Measurements from ENCODE around the gene PHKA1. TPM values are rescaled to one million over a fixed set of nuclear protein-coding genes. Genes with fewer than 3 reads are reported as not detected.
"Not testable (repeated sequence)": the region's sequence is repeated elsewhere in the genome, so short reads cannot be mapped to it uniquely, and the experiment has no call there.

Gene PHKA1
- total RNA-seq, 5 donors from 2014 or later (not counting 1 experiment from before 2014, with no cell fraction given) = 0.30 to 0.67 (median 0.44) TPM

DNA sequence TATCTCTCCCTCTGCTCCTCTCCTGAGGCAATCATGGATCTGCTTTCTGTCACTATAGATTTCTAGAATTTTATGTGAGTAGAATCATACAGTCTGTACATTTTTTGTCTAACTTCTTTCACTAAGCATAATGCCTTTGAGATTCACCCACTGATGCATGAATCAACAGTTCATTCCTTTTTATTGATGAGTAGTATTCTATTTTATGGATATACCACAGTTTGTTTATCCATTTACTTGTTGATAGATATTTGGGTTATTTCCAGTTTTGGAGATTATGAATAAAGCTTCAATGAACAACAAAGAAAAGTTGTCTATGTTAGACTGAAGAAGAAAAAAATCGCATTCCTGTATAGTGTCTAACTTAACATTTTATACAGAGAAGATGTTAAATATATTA is 30.5 kb downstream of the PHKA1 start:
- ATAC-seq (replicated peaks in 1 of 4) (no peak), DNase-seq (no peak)
- no peak overlapping the region for H3K27ac Mint-ChIP-seq
- POLR2A ChIA-PET = no interaction called here
- no peaks in the 10 kb centered on the region for H3K4me1 Mint-ChIP-seq
- H3K36me3 Mint-ChIP-seq = no peaks in the 10 kb centered on the region
- Histone ChIP-seq H3K36me3 (ENCODE audit: control insufficient read depth in 2 of 2, extremely low read depth in 1 of 2, insufficient read depth in 1 of 2, low read length in 1 of 2) (no peaks in the 10 kb centered on the region), H3K27ac (ENCODE audit: low read length) (no peak overlapping the region), H3K27me3 (replicated peaks in 1 of 2; ENCODE audit: control insufficient read depth in 2 of 2, extremely low read depth in 1 of 2, insufficient read depth in 2 of 2, low read length in 1 of 2) (no peaks in the 10 kb centered on the region), H3K9me3 (no peaks in the 10 kb centered on the region), H3K4me1 (ENCODE audit: control insufficient read depth in 1 of 2, extremely low read depth in 1 of 2, insufficient read depth in 2 of 2, low read length in 2 of 2) (no peaks in the 10 kb centered on the region), H3K4me3 (ENCODE audit: control insufficient read depth in 1 of 2, extremely low read depth in 1 of 2, low read length in 1 of 2) (no peak overlapping the region)
- H3K4me3 Mint-ChIP-seq = no peak overlapping the region
- H3K9me3 Mint-ChIP-seq = no peaks in the 10 kb centered on the region
- H3K27me3 Mint-ChIP-seq = peaks cover 0 to 5% of the 10 kb centered on the region in 2 donors
- CTCF ChIA-PET = no interaction called here
- no CpG with 5 or more reads among the region's 1 CpG for WGBS (ENCODE audit: insufficient coverage)

DNA sequence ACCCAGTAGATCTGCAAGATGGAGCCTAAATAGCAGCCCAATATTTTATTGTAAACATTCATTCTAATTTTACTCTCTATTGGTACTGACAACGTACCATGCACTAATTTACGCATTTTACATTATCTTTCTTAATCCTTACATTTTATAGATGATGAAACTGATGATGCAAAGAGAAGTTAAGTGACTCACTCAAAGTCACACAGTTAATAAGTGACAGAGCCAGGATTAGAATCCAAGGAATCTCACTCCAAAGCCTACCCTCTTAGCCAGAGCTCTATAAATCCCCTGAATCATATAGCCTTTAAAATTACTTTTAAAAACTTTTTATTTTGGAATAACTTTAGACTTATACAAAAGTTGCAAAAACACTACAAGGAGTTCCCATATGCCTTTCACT is 37.6 kb downstream of the PHKA1 start:
- ChIA-PET CTCF (no interaction called here), POLR2A (no interaction called here)
- DNase-seq (no peak), ATAC-seq (replicated peaks in 1 of 4) (no peak)
- Histone ChIP-seq H3K27ac (ENCODE audit: low read length) (no peak overlapping the region), H3K4me1 (ENCODE audit: control insufficient read depth in 1 of 2, extremely low read depth in 1 of 2, insufficient read depth in 2 of 2, low read length in 2 of 2) (no peaks in the 10 kb centered on the region), H3K27me3 (replicated peaks in 1 of 2; ENCODE audit: control insufficient read depth in 2 of 2, extremely low read depth in 1 of 2, insufficient read depth in 2 of 2, low read length in 1 of 2) (no peaks in the 10 kb centered on the region), H3K9me3 (no peaks in the 10 kb centered on the region), H3K4me3 (ENCODE audit: control insufficient read depth in 1 of 2, extremely low read depth in 1 of 2, low read length in 1 of 2) (no peak overlapping the region), H3K36me3 (ENCODE audit: control insufficient read depth in 2 of 2, extremely low read depth in 1 of 2, insufficient read depth in 1 of 2, low read length in 1 of 2) (no peaks in the 10 kb centered on the region)
- Mint-ChIP-seq H3K4me1 (no peaks in the 10 kb centered on the region), H3K27ac (no peak overlapping the region), H3K4me3 (no peak overlapping the region), H3K36me3 (no peaks in the 10 kb centered on the region), H3K9me3 (no peaks in the 10 kb centered on the region), H3K27me3 (no peaks in the 10 kb centered on the region)
- WGBS (ENCODE audit: insufficient coverage) = no CpG with 5 or more reads among the region's 2 CpGs

DNA sequence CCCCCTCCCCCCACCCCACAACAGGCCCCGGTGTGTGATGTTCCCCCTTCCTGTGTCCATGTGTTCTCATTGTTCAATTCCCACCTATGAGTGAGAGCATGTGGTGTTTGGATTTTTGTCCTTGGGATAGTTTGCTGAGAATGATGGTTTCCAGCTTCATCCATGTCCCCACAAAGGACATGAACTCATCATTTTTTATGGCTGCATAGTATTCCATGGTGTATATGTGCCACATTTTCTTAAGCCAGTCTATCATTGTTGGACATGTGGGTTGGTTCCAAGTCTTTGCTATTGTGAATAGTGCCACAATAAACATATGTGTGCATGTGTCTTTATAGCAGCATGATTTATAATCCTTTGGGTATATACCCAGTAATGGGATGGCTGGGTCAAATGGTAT is 40.2 kb downstream of the PHKA1 start:
- H3K4me3 Mint-ChIP-seq; H3K36me3 ChIP-seq (ENCODE audit: control insufficient read depth in 2 of 2, extremely low read depth in 1 of 2, insufficient read depth in 1 of 2, low read length in 1 of 2); POLR2A ChIA-PET; H3K27me3 Mint-ChIP-seq; H3K36me3 Mint-ChIP-seq; DNase-seq; H3K4me3 ChIP-seq (ENCODE audit: control insufficient read depth in 1 of 2, extremely low read depth in 1 of 2, low read length in 1 of 2); H3K9me3 ChIP-seq; H3K4me1 ChIP-seq (ENCODE audit: control insufficient read depth in 1 of 2, extremely low read depth in 1 of 2, insufficient read depth in 2 of 2, low read length in 2 of 2); CTCF ChIA-PET; H3K27ac ChIP-seq (ENCODE audit: low read length); H3K27me3 ChIP-seq (replicated peaks in 1 of 2; ENCODE audit: control insufficient read depth in 2 of 2, extremely low read depth in 1 of 2, insufficient read depth in 2 of 2, low read length in 1 of 2); H3K4me1 Mint-ChIP-seq; H3K9me3 Mint-ChIP-seq; H3K27ac Mint-ChIP-seq; ATAC-seq (replicated peaks in 1 of 4): not testable (repeated sequence)
- WGBS (ENCODE audit: insufficient coverage) = no CpG with 5 or more reads among the region's 1 CpG

DNA sequence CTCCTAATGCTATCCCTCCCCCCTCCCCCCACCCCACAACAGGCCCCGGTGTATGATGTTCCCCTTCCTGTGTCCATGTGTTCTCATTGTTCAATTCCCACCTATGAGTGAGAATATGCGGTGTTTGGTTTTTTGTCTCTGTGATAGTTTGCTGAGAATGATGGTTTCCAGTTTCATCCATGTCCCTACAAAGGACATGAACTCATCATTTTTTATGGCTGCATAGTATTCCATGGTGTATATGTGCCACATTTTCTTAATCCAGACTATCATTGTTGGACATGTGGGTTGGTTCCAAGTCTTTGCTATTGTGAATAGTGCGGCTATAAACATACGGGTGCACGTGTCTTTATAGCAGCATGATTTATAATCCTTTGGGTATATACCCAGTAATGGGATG is 44.6 kb downstream of the PHKA1 start:
- H3K4me1 Mint-ChIP-seq = not testable (repeated sequence)

DNA sequence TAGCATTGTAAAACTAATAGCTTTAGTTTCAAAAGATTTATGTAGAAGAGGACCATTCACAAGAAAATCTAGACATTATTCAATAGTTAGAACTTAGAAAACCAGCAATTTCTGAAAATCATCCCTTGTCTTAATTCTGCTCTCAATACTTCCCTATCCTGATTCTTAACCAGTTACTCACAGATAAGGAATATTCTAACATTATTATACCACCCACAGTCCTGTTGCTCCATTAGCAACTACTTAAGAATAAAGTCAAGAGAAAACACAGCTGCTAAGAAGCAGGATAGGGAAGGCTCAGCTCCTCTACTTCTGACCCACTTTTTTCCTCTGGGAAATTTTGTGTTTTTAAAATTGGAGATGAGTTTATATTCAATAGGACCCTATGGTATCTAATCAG is 47.7 kb downstream of the PHKA1 start:
- DNase-seq (no peak), ATAC-seq (replicated peaks in 1 of 4) (no peak)
- no peak overlapping the region for H3K27ac Mint-ChIP-seq
- H3K4me3 Mint-ChIP-seq = no peak overlapping the region
- Histone ChIP-seq H3K36me3 (ENCODE audit: control insufficient read depth in 2 of 2, extremely low read depth in 1 of 2, insufficient read depth in 1 of 2, low read length in 1 of 2) (no peaks in the 10 kb centered on the region), H3K9me3 (no peaks in the 10 kb centered on the region), H3K27me3 (replicated peaks in 1 of 2; ENCODE audit: control insufficient read depth in 2 of 2, extremely low read depth in 1 of 2, insufficient read depth in 2 of 2, low read length in 1 of 2) (peaks cover 0 to 5% of the 10 kb centered on the region in 2 experiments), H3K4me1 (ENCODE audit: control insufficient read depth in 1 of 2, extremely low read depth in 1 of 2, insufficient read depth in 2 of 2, low read length in 2 of 2) (no peaks in the 10 kb centered on the region), H3K4me3 (ENCODE audit: control insufficient read depth in 1 of 2, extremely low read depth in 1 of 2, low read length in 1 of 2) (no peak overlapping the region), H3K27ac (ENCODE audit: low read length) (no peak overlapping the region)
- H3K27me3 Mint-ChIP-seq = no peaks in the 10 kb centered on the region
- CTCF ChIA-PET = no interaction called here
- peaks cover 0 to 2% (median 0%) of the 10 kb centered on the region in 3 donors for H3K4me1 Mint-ChIP-seq
- POLR2A ChIA-PET = no interaction called here
- no peaks in the 10 kb centered on the region for H3K36me3 Mint-ChIP-seq
- peaks cover 0 to 9% (median 3%) of the 10 kb centered on the region in 3 donors for H3K9me3 Mint-ChIP-seq

More for the DNA sequence above, 44.6 kb downstream of the PHKA1 start:
- H3K4me1 ChIP-seq (ENCODE audit: control insufficient read depth in 1 of 2, extremely low read depth in 1 of 2, insufficient read depth in 2 of 2, low read length in 2 of 2); H3K27ac ChIP-seq (ENCODE audit: low read length); H3K4me3 ChIP-seq (ENCODE audit: control insufficient read depth in 1 of 2, extremely low read depth in 1 of 2, low read length in 1 of 2); H3K4me3 Mint-ChIP-seq; CTCF ChIA-PET; H3K27me3 ChIP-seq (replicated peaks in 1 of 2; ENCODE audit: control insufficient read depth in 2 of 2, extremely low read depth in 1 of 2, insufficient read depth in 2 of 2, low read length in 1 of 2); H3K27ac Mint-ChIP-seq; H3K27me3 Mint-ChIP-seq; POLR2A ChIA-PET; H3K9me3 Mint-ChIP-seq; H3K36me3 ChIP-seq (ENCODE audit: control insufficient read depth in 2 of 2, extremely low read depth in 1 of 2, insufficient read depth in 1 of 2, low read length in 1 of 2); DNase-seq; ATAC-seq (replicated peaks in 1 of 4); H3K36me3 Mint-ChIP-seq; H3K9me3 ChIP-seq: not testable (repeated sequence)
- no CpG with 5 or more reads among the region's 5 CpGs for WGBS (ENCODE audit: insufficient coverage)

DNA sequence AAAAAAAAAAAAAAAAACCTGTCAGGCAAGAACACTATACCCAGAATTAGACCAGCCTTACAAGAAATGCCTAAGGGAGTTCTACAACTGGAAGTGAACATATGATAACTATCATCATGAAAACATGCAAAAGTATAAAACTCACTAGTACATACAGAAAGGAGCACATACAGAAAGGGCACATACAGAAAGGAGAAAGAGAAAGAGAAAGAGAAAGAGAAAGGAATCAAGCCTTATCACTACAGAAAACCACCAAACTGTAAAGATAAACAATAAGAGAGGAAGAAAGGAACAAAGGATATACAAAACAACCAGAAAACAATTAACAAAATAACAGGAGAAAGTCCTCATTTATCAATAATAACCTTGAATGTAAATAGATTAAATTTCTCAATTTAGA is 50.4 kb downstream of the PHKA1 start:
- H3K9me3 ChIP-seq = no peaks in the 10 kb centered on the region
- no peak for DNase-seq
- no peaks in the 10 kb centered on the region for H3K36me3 ChIP-seq (ENCODE audit: control insufficient read depth in 2 of 2, extremely low read depth in 1 of 2, insufficient read depth in 1 of 2, low read length in 1 of 2)
- peaks cover 0 to 2% (median 0%) of the 10 kb centered on the region in 3 donors for H3K4me1 Mint-ChIP-seq
- H3K4me3 ChIP-seq (ENCODE audit: control insufficient read depth in 1 of 2, extremely low read depth in 1 of 2, low read length in 1 of 2) = no peak overlapping the region
- H3K4me1 ChIP-seq (ENCODE audit: control insufficient read depth in 1 of 2, extremely low read depth in 1 of 2, insufficient read depth in 2 of 2, low read length in 2 of 2) = no peaks in the 10 kb centered on the region
- no peak overlapping the region for H3K27ac ChIP-seq (ENCODE audit: low read length)
- peaks cover 0 to 9% (median 3%) of the 10 kb centered on the region in 3 donors for H3K9me3 Mint-ChIP-seq
- H3K27me3 ChIP-seq (replicated peaks in 1 of 2; ENCODE audit: control insufficient read depth in 2 of 2, extremely low read depth in 1 of 2, insufficient read depth in 2 of 2, low read length in 1 of 2) = peaks cover 0 to 5% of the 10 kb centered on the region in 2 experiments
- ChIA-PET CTCF (no interaction called here), POLR2A (no interaction called here)
- H3K36me3 Mint-ChIP-seq = no peaks in the 10 kb centered on the region
- ATAC-seq (replicated peaks in 1 of 4) = no peak
- H3K27me3 Mint-ChIP-seq = peaks cover 0 to 3% of the 10 kb centered on the region in 2 donors
- H3K4me3 Mint-ChIP-seq = no peak overlapping the region
- H3K27ac Mint-ChIP-seq = no peak overlapping the region

DNA sequence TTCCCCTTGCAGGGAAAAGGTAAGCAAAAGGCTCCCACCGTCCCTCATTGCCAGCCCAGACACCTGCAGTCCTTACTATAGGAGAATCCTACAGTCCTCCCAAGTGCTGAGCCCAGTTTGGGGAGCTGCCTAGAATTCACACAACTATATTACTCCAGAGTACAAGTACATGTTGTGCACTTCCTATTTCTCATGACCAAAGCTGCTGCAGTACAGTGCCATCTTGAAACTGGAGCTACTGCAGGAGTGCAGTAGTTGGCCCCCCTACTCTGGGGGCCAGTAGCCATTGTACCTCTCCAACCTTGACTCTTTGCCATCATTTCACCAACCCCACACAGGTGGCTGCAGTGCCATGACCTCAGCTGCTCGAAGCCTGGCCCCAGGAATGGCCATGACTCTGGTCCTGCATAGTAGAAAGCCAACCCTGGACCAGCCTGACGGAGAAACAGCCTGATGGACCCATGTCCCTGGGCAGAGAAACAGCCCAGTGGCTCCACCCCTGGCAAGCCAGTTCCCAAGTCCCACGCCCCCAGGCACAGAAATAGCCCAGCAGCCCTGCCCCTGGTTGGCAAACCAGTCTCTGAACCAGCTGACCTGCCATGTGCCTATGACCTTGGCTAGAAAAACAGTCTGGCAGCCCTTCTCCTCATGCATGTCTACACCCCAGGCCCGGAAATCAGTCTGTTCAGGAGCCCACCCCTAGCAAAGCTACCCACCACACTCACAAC is 51.9 kb downstream of the PHKA1 start:
- POLR2A ChIA-PET = no interaction called here
- no peak for ATAC-seq (replicated peaks in 1 of 4)

More for the DNA sequence above, 51.9 kb downstream of the PHKA1 start:
- no peaks in the 10 kb centered on the region for H3K36me3 ChIP-seq (ENCODE audit: control insufficient read depth in 2 of 2, extremely low read depth in 1 of 2, insufficient read depth in 1 of 2, low read length in 1 of 2)
- no CpG with 5 or more reads among the region's 5 CpGs for WGBS (ENCODE audit: insufficient coverage)
- Mint-ChIP-seq H3K27ac (no peak overlapping the region), H3K27me3 (peaks cover 2 to 7% of the 10 kb centered on the region in 2 donors), H3K9me3 (peaks cover 0 to 9% (median 3%) of the 10 kb centered on the region in 3 donors), H3K4me1 (peaks cover 0 to 2% (median 0%) of the 10 kb centered on the region in 3 donors), H3K36me3 (no peaks in the 10 kb centered on the region), H3K4me3 (no peak overlapping the region)
- H3K4me1 ChIP-seq (ENCODE audit: control insufficient read depth in 1 of 2, extremely low read depth in 1 of 2, insufficient read depth in 2 of 2, low read length in 2 of 2) = no peaks in the 10 kb centered on the region
- H3K27me3 ChIP-seq (replicated peaks in 1 of 2; ENCODE audit: control insufficient read depth in 2 of 2, extremely low read depth in 1 of 2, insufficient read depth in 2 of 2, low read length in 1 of 2) = peaks cover 0 to 5% of the 10 kb centered on the region in 2 experiments
- CTCF ChIA-PET = no interaction called here
- no peak overlapping the region for H3K27ac ChIP-seq (ENCODE audit: low read length)
- H3K9me3 ChIP-seq = no peaks in the 10 kb centered on the region
- no peak for DNase-seq
- H3K4me3 ChIP-seq (ENCODE audit: control insufficient read depth in 1 of 2, extremely low read depth in 1 of 2, low read length in 1 of 2) = no peak overlapping the region

Measured in T-cell (primary cell).